Measurements from ENCODE around the gene IGFN1.

Gene IGFN1

DNA sequence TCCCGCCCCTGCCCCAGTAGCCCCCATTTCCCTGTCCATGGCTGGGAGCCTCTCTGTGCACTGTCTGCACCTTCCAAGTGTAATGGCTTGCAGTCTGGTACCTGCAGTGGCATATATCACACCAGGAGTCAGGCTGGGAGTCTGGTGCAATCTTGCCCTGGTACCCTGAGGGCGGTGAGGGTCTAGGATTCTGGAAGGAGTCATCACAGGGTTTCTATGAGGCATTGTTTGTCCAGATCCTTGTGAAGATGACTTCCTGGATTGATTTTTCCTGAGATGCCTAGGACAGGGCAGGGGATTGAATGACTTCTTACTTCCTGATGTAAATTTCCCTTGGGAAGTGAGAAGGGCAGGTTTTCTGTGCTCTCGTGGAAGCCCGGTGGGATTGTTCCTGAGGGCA is 86.8 kb downstream of the IGFN1 start:
- no peak for DNase-seq (ENCODE audit: low spot score)
- TF ChIP-seq, protein P1, sequence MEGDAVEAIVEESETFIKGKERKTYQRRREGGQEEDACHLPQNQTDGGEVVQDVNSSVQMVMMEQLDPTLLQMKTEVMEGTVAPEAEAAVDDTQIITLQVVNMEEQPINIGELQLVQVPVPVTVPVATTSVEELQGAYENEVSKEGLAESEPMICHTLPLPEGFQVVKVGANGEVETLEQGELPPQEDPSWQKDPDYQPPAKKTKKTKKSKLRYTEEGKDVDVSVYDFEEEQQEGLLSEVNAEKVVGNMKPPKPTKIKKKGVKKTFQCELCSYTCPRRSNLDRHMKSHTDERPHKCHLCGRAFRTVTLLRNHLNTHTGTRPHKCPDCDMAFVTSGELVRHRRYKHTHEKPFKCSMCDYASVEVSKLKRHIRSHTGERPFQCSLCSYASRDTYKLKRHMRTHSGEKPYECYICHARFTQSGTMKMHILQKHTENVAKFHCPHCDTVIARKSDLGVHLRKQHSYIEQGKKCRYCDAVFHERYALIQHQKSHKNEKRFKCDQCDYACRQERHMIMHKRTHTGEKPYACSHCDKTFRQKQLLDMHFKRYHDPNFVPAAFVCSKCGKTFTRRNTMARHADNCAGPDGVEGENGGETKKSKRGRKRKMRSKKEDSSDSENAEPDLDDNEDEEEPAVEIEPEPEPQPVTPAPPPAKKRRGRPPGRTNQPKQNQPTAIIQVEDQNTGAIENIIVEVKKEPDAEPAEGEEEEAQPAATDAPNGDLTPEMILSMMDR (IDR thresholded peaks at IDR 0.05; ENCODE audit: extremely low read depth, insufficient read depth, missing control alignments): no peak
- in situ Hi-C loops (cut with MboI; ENCODE audit: low pct_unique_long_range_greater_than_20kb, low sequenced_read_pairs, unreplicated experiment): no loop called here
